ENCODE measurements around the gene VRK1. TPM values are rescaled to one million over a fixed set of nuclear protein-coding genes. Genes with fewer than 3 reads are reported as not detected.

The VRK1 gene
- polyA plus RNA-seq, 4 donors = 4.0 to 17.5 (median 9.2) TPM

DNA sequence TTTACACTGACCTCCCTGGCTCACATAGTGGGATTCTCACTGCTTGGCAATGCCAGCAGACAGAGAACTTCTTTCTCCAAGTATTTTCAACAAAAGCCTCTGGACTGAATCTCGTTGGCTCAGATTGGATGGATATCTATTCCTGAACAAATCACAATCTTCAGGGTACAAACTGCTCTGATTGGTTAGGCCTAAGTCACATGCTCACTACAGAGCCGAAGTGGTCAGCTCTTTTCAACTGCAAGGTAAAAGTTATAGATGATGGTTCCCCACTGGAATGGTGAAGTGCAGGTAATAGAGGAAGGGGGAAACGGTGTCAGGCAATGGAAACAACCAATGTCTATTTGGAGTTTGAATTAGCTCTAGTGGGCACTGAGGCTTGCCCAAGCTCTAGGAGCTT, 16.7 kb upstream of the VRK1 start:
- Histone ChIP-seq H3K9me3 (ENCODE audit: control insufficient read depth in 2 of 2, insufficient read depth in 1 of 2, low read depth in 1 of 2, low read length in 1 of 2) (no peaks in the 10 kb centered on the region), H3K27ac (ENCODE audit: low read depth in 1 of 3, low read length in 2 of 3) (no peak overlapping the region), H3K4me3 (ENCODE audit: low read depth in 1 of 3, low read length in 3 of 3) (no peak overlapping the region), H3K36me3 (ENCODE audit: control insufficient read depth in 3 of 3, insufficient read depth in 2 of 3, low read depth in 1 of 3, low read length in 3 of 3) (no peaks in the 10 kb centered on the region), H3K4me1 (ENCODE audit: control insufficient read depth in 3 of 3, insufficient read depth in 2 of 3, low read depth in 1 of 3, low read length in 2 of 3) (no peaks in the 10 kb centered on the region), H3K27me3 (ENCODE audit: control insufficient read depth in 3 of 3, insufficient read depth in 3 of 3, low read length in 3 of 3) (no peaks in the 10 kb centered on the region)
- DNase-seq = no peak
- WGBS, 3 donors = 79 to 81% (median 81%) methylated on average over 3 of the region's 3 CpGs
- FAIRE-seq = no peak

DNA sequence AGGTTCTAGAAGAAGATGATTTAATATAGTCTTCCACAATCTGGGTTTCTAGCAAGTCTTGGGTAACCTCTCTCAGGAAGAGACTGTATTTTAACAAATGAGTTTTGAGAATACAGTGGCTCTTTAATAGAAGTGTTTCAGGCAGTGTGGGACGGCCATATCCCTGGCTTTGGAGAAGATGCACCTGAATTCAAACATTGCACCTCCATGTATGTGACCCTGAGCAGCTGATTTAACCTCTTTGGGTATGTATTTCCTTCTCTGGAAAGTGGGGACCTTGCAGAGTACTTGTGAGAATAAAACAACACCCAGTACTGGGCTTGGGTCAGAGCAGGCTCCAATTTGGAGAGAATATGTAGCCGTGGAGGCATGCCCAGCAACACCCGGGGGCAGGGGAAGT, 15.8 kb upstream of the VRK1 start:
- Histone ChIP-seq H3K27me3 (ENCODE audit: control insufficient read depth in 3 of 3, insufficient read depth in 3 of 3, low read length in 3 of 3) (no peaks in the 10 kb centered on the region), H3K4me3 (ENCODE audit: low read depth in 1 of 3, low read length in 3 of 3) (no peak overlapping the region), H3K27ac (ENCODE audit: low read depth in 1 of 3, low read length in 2 of 3) (no peak overlapping the region), H3K36me3 (ENCODE audit: control insufficient read depth in 3 of 3, insufficient read depth in 2 of 3, low read depth in 1 of 3, low read length in 3 of 3) (no peaks in the 10 kb centered on the region), H3K9me3 (ENCODE audit: control insufficient read depth in 2 of 2, insufficient read depth in 1 of 2, low read depth in 1 of 2, low read length in 1 of 2) (no peaks in the 10 kb centered on the region), H3K4me1 (ENCODE audit: control insufficient read depth in 3 of 3, insufficient read depth in 2 of 3, low read depth in 1 of 3, low read length in 2 of 3) (no peaks in the 10 kb centered on the region)
- FAIRE-seq (no peak), DNase-seq (no peak)
- WGBS, 3 donors = 72 to 89% (median 80%) methylated on average over 3 of the region's 3 CpGs

DNA sequence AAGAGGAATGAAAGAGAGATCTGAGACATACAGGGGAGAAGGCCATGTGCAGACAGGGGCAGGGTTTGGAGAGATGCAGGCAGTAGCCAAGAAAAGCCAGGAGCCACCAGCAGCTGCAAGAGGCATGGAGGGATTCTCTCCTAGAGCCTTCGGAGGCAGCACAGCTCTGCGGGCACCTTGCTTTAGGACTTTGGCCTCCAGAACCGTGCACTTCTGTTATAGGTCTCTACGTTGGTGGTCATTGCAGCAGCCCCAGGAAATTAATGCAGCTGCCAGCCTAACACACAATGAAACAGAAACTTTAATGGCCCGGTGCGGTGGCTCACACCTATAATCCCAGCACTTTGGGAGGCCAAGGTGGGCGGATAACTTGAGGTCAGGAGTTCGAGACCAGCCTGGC, 14.7 kb upstream of the VRK1 start:
- WGBS, 3 donors = 62 to 79% (median 71%) methylated on average over 8 of the region's 8 CpGs
- H3K36me3 ChIP-seq (ENCODE audit: control insufficient read depth in 3 of 3, insufficient read depth in 2 of 3, low read depth in 1 of 3, low read length in 3 of 3) = no peaks in the 10 kb centered on the region
- no peaks in the 10 kb centered on the region for H3K4me1 ChIP-seq (ENCODE audit: control insufficient read depth in 3 of 3, insufficient read depth in 2 of 3, low read depth in 1 of 3, low read length in 2 of 3)
- no peak overlapping the region for H3K4me3 ChIP-seq (ENCODE audit: low read depth in 1 of 3, low read length in 3 of 3)
- H3K27ac ChIP-seq (ENCODE audit: low read depth in 1 of 3, low read length in 2 of 3) = no peak overlapping the region
- no peaks in the 10 kb centered on the region for H3K9me3 ChIP-seq (ENCODE audit: control insufficient read depth in 2 of 2, insufficient read depth in 1 of 2, low read depth in 1 of 2, low read length in 1 of 2)
- FAIRE-seq = no peak
- no peaks in the 10 kb centered on the region for H3K27me3 ChIP-seq (ENCODE audit: control insufficient read depth in 3 of 3, insufficient read depth in 3 of 3, low read length in 3 of 3)
- no peak for DNase-seq

DNA sequence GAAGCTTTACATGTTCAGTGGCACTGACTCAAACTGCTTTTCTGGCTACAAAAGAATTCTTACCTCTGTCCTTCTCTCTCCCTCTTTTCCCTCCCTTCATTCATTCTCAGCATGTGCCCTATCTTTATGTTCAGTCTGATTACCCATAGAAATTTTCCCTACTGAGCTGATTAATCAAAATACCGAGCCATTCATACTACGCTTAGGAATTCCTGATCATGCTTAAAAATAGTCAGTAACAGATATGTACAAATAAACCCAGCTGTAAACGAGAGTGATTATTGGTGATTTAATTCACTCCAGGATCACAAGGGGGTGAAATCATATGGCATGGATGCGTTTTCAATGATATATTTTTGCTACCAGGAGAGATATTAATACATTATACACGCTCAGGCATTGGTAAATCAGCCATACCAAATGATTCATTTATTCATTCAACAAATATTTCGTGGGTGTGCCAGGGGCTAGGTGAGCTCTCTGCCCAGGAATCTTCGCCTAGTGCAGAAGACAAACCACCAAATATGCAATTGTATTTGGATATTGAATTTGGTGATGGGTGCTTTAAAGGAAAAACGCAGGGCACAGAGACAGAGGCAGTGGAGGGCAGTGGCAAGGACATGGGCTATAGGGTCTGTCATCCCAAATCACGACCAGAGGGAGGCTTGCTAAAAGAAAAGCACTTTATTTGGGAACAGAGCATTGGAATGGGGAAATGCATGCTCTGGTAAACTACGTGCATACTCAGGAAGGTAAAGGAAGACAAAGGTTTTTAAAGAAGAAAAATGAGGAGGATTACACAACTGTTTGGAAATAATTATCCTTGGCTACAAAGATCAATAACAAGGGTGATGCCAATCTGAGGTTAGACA, 13.9 kb upstream of the VRK1 start:
- H3K4me3 ChIP-seq (ENCODE audit: low read depth in 1 of 3, low read length in 3 of 3) = no peak overlapping the region
- WGBS, 3 donors = 62 to 75% (median 66%) methylated on average over 10 of the region's 10 CpGs
- H3K27ac ChIP-seq (ENCODE audit: low read depth in 1 of 3, low read length in 2 of 3) = no peak overlapping the region
- no peaks in the 10 kb centered on the region for H3K27me3 ChIP-seq (ENCODE audit: control insufficient read depth in 3 of 3, insufficient read depth in 3 of 3, low read length in 3 of 3)
- DNase-seq (no peak), FAIRE-seq (no peak)
- no peaks in the 10 kb centered on the region for H3K4me1 ChIP-seq (ENCODE audit: control insufficient read depth in 3 of 3, insufficient read depth in 2 of 3, low read depth in 1 of 3, low read length in 2 of 3)
- H3K9me3 ChIP-seq (ENCODE audit: control insufficient read depth in 2 of 2, insufficient read depth in 1 of 2, low read depth in 1 of 2, low read length in 1 of 2) = no peaks in the 10 kb centered on the region
- H3K36me3 ChIP-seq (ENCODE audit: control insufficient read depth in 3 of 3, insufficient read depth in 2 of 3, low read depth in 1 of 3, low read length in 3 of 3) = no peaks in the 10 kb centered on the region

DNA sequence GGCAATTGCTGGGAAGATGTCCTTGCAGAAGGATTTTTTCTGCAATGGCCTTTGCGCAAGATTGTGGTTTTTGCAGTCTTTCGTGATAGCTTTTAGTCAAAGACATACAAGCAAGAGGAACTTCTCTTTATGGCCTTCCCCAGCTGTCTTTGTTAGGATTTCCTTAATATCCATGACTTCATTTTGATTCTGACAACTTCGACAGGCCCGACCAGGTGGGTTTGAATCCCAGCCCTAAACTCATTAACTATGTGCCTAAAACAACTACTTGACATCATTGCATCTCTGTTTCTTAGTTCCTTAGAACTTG, 13.3 kb upstream of the VRK1 start:
- Histone ChIP-seq H3K27me3 (ENCODE audit: control insufficient read depth in 3 of 3, insufficient read depth in 3 of 3, low read length in 3 of 3) (no peaks in the 10 kb centered on the region), H3K4me1 (ENCODE audit: control insufficient read depth in 3 of 3, insufficient read depth in 2 of 3, low read depth in 1 of 3, low read length in 2 of 3) (no peaks in the 10 kb centered on the region), H3K36me3 (ENCODE audit: control insufficient read depth in 3 of 3, insufficient read depth in 2 of 3, low read depth in 1 of 3, low read length in 3 of 3) (no peaks in the 10 kb centered on the region), H3K27ac (ENCODE audit: low read depth in 1 of 3, low read length in 2 of 3) (no peak overlapping the region), H3K4me3 (ENCODE audit: low read depth in 1 of 3, low read length in 3 of 3) (no peak overlapping the region), H3K9me3 (ENCODE audit: control insufficient read depth in 2 of 2, insufficient read depth in 1 of 2, low read depth in 1 of 2, low read length in 1 of 2) (no peaks in the 10 kb centered on the region)
- no peak for DNase-seq
- no peak for FAIRE-seq
- 57 to 75% (median 62%) methylated on average over 4 of the region's 4 CpGs for WGBS, 3 donors

DNA sequence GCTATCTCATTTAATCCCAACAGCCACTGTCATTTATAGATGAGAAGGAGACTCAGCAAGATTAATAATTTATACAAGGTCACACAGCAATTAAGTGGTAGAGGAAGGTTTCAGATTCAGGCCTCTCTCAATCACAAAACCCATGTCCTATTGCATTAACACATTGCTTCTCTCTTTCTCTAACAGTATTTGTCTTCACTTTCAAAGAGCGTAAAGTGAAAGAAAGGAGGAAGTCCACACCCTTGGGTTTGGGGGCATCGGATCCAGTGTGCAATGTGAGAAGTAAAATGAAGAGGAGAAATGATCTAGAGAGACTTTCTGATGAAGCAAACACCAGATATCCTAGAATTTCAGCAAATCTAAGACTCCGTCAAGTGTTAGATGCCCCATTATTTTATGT, 7.0 kb upstream of the VRK1 start:
- DNase-seq = no peak
- H3K4me3 ChIP-seq (ENCODE audit: low read depth in 1 of 3, low read length in 3 of 3) = no peak overlapping the region
- no peak overlapping the region for H3K27ac ChIP-seq (ENCODE audit: low read depth in 1 of 3, low read length in 2 of 3)
- H3K9me3 ChIP-seq (ENCODE audit: control insufficient read depth in 2 of 2, insufficient read depth in 1 of 2, low read depth in 1 of 2, low read length in 1 of 2) = no peaks in the 10 kb centered on the region
- H3K36me3 ChIP-seq (ENCODE audit: control insufficient read depth in 3 of 3, insufficient read depth in 2 of 3, low read depth in 1 of 3, low read length in 3 of 3) = no peaks in the 10 kb centered on the region
- WGBS, 3 donors = 46 to 64% (median 57%) methylated on average over 3 of the region's 3 CpGs
- H3K27me3 ChIP-seq (ENCODE audit: control insufficient read depth in 3 of 3, insufficient read depth in 3 of 3, low read length in 3 of 3) = peaks cover 0 to 2% (median 1%) of the 10 kb centered on the region in 3 donors
- H3K4me1 ChIP-seq (ENCODE audit: control insufficient read depth in 3 of 3, insufficient read depth in 2 of 3, low read depth in 1 of 3, low read length in 2 of 3) = no peaks in the 10 kb centered on the region
- FAIRE-seq = no peak

DNA sequence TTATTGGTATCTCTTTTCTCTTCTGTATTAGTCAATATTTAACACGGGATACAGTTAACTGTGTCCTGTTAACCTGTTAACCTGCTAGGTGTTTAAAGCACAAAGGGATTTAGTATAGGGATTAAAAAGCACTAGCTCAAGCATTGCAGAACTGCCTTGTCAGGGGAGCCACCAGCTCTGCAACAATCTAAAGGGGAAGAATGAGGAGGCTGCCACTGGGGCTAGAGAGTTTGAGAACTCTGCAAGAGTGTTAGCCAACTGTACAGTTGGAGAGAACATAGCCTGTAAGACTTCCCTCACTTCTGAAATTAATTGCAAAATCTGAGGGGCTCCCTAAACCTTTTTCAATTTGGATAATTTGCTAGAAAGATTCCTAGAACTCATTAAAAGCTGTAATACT, 6.5 kb upstream of the VRK1 start:
- 22 to 67% (median 32%) methylated on average over 1 of the region's 1 CpG for WGBS, 3 donors
- Histone ChIP-seq H3K27me3 (ENCODE audit: control insufficient read depth in 3 of 3, insufficient read depth in 3 of 3, low read length in 3 of 3) (peaks cover 0 to 2% (median 1%) of the 10 kb centered on the region in 3 donors), H3K27ac (ENCODE audit: low read depth in 1 of 3, low read length in 2 of 3) (no peak overlapping the region), H3K36me3 (ENCODE audit: control insufficient read depth in 3 of 3, insufficient read depth in 2 of 3, low read depth in 1 of 3, low read length in 3 of 3) (no peaks in the 10 kb centered on the region), H3K4me3 (ENCODE audit: low read depth in 1 of 3, low read length in 3 of 3) (no peak overlapping the region), H3K4me1 (ENCODE audit: control insufficient read depth in 3 of 3, insufficient read depth in 2 of 3, low read depth in 1 of 3, low read length in 2 of 3) (no peaks in the 10 kb centered on the region), H3K9me3 (ENCODE audit: control insufficient read depth in 2 of 2, insufficient read depth in 1 of 2, low read depth in 1 of 2, low read length in 1 of 2) (no peaks in the 10 kb centered on the region)
- DNase-seq = no peak
- FAIRE-seq = no peak

DNA sequence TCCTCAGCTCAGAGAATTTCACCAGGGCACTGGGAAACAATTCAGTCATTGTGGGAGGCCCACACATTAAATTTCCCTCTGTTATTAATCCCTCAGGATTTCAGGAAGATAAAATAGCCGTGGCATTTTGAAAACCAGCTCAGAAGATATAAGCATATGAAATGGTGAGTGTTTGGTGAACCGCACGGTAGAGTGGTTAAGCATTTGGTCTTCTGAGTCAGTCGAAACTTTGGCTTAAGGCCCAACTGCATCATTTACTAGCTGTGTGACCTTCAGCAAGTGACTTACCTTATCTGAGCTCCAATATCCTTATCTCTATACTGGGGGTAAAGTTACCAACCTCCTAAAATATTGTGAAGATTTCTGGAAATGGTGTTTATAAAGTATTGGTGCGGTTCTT, 5.2 kb upstream of the VRK1 start:
- FAIRE-seq (no peak), DNase-seq (no peak)
- H3K27me3 ChIP-seq (ENCODE audit: control insufficient read depth in 3 of 3, insufficient read depth in 3 of 3, low read length in 3 of 3) = peaks cover 0 to 2% (median 1%) of the 10 kb centered on the region in 3 donors
- 62 to 81% (median 62%) methylated on average over 5 of the region's 5 CpGs for WGBS, 3 donors
- H3K4me3 ChIP-seq (ENCODE audit: low read depth in 1 of 3, low read length in 3 of 3) = no peak overlapping the region
- no peaks in the 10 kb centered on the region for H3K36me3 ChIP-seq (ENCODE audit: control insufficient read depth in 3 of 3, insufficient read depth in 2 of 3, low read depth in 1 of 3, low read length in 3 of 3)
- no peaks in the 10 kb centered on the region for H3K9me3 ChIP-seq (ENCODE audit: control insufficient read depth in 2 of 2, insufficient read depth in 1 of 2, low read depth in 1 of 2, low read length in 1 of 2)
- H3K4me1 ChIP-seq (ENCODE audit: control insufficient read depth in 3 of 3, insufficient read depth in 2 of 3, low read depth in 1 of 3, low read length in 2 of 3) = no peaks in the 10 kb centered on the region
- H3K27ac ChIP-seq (ENCODE audit: low read depth in 1 of 3, low read length in 2 of 3) = no peak overlapping the region

DNA sequence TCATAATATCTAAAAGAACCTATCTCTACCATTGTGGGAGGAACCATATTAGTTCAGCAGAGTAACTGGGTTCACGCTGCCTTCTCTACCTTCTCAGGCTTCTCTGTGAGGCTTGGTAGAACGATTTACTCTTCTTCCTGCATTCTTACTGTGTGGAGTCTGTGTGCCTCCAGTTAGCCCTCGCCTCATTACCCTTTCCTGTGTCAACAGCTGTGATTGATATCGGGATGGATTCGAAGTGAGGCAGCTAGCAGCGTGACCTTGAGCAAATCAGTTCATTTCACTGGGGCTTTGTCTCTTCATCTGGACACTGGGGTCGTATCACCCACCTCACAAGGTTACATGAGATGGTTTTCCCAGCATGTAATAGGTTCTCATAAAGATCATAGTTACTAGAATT, 4.6 kb upstream of the VRK1 start:
- H3K9me3 ChIP-seq (ENCODE audit: control insufficient read depth in 2 of 2, insufficient read depth in 1 of 2, low read depth in 1 of 2, low read length in 1 of 2) = no peaks in the 10 kb centered on the region
- WGBS, 3 donors = 30 to 53% (median 39%) methylated on average over 7 of the region's 7 CpGs
- DNase-seq (no peak), FAIRE-seq (no peak)
- H3K27ac ChIP-seq (ENCODE audit: low read depth in 1 of 3, low read length in 2 of 3) = no peak overlapping the region
- H3K36me3 ChIP-seq (ENCODE audit: control insufficient read depth in 3 of 3, insufficient read depth in 2 of 3, low read depth in 1 of 3, low read length in 3 of 3) = no peaks in the 10 kb centered on the region
- H3K4me1 ChIP-seq (ENCODE audit: control insufficient read depth in 3 of 3, insufficient read depth in 2 of 3, low read depth in 1 of 3, low read length in 2 of 3) = no peaks in the 10 kb centered on the region
- H3K27me3 ChIP-seq (ENCODE audit: control insufficient read depth in 3 of 3, insufficient read depth in 3 of 3, low read length in 3 of 3) = peaks cover 0 to 2% (median 1%) of the 10 kb centered on the region in 3 donors
- no peak overlapping the region for H3K4me3 ChIP-seq (ENCODE audit: low read depth in 1 of 3, low read length in 3 of 3)
